Ishikawa (cell line): ENCODE data around the gene PLAAT2.

Source experiments
- CEBPB ChIP-seq: IDR thresholded peaks from 2 replicates; pipeline ENCODE4 v1.6.1; 2012
- CREB1 ChIP-seq: IDR thresholded peaks from 2 replicates; pipeline ENCODE4 v1.6.1; 2012; ENCODE audit warnings: low read depth
- EGR1 ChIP-seq: IDR thresholded peaks from 2 replicates; pipeline ENCODE4 v1.6.1; 2012
- EP300 ChIP-seq: IDR thresholded peaks from 2 replicates; pipeline ENCODE4 v1.6.1; 2012; ENCODE audit warnings: borderline replicate concordance
- FOXM1 ChIP-seq: IDR thresholded peaks from 2 replicates; pipeline ENCODE4 v1.6.1; 2012; ENCODE audit warnings: low read depth, borderline replicate concordance
- MAX ChIP-seq: IDR thresholded peaks from 2 replicates; pipeline ENCODE4 v1.6.1; 2012
- RAD21 ChIP-seq: IDR thresholded peaks from 2 replicates; pipeline ENCODE4 v1.6.1; 2012; ENCODE audit warnings: low read depth
- REST ChIP-seq: IDR thresholded peaks from 2 replicates; pipeline ENCODE4 v1.6.1; 2012; ENCODE audit warnings: low read depth, mild to moderate bottlenecking
- TAF1 ChIP-seq: IDR thresholded peaks from 2 replicates; pipeline ENCODE4 v1.6.1; 2012; ENCODE audit warnings: low read depth, mild to moderate bottlenecking
- TCF12 ChIP-seq: IDR thresholded peaks from 2 replicates; pipeline ENCODE4 v1.6.1; 2012; ENCODE audit warnings: low read depth
- TEAD4 ChIP-seq: IDR thresholded peaks from 2 replicates; pipeline ENCODE4 v1.6.1; 2012
- USF1 ChIP-seq: IDR thresholded peaks from 2 replicates; pipeline ENCODE4 v1.6.1; 2012
- YY1 ChIP-seq: IDR thresholded peaks from 2 replicates; pipeline ENCODE4 v1.6.1; 2012; ENCODE audit warnings: low read depth

GRCh38 chr11:63510360-63511047 lies 52.7 kb downstream of the PLAAT2 start:
- TF ChIP-seq TAF1 (no peak), TCF12 (no peak), REST (no peak), CREB1 (no peak), MAX (no peak), TEAD4 (no peak), EGR1 (no peak), EP300 (no peak), USF1 (no peak), RAD21 (no peak), FOXM1 (no peak), YY1 (no peak), CEBPB (no peak)
